GM12878 (cell line): ENCODE results near the gene ARHGAP12. TPM values are rescaled to one million over a fixed set of nuclear protein-coding genes. Genes with fewer than 3 reads are reported as not detected.

Experiments used
- ATAC-seq: fragments of 200-7000 bp; cut with Tn5 transposase; 3 replicates; pipeline ENCODE4 v1.9.1; 2020; ENCODE audit warnings: mild to moderate bottlenecking, moderate library complexity
- BruUV-seq: library from RNA; stranded (reverse); fragments of 400-500 nt; replicated peaks from 2 replicates; lab custom pipeline; 2021; lab: Mats Ljungman, UMichigan
- CTCF ChIA-PET: fragments of 300-600 bp; sonication (Branson Sonifier 250); formaldehyde crosslinking; extraction: SDS; loops from one replicate; lab custom pipeline; 2021; ENCODE audit warnings: inconsistent platforms; lab: Yijun Ruan, JAX
- POLR2A ChIA-PET: fragments of 350-600 bp; formaldehyde crosslinking; extraction: SDS; loops from one replicate; lab custom pipeline; 2021; ENCODE audit warnings: inconsistent platforms; lab: Charles Lee
- RAD21 ChIA-PET: fragments of 300-600 bp; sonication (Branson Sonifier 250); formaldehyde crosslinking; loops from one replicate; lab custom pipeline; 2023; ENCODE audit warnings: antibody characterized with exemption; ENCODE audit not compliant: unreplicated experiment; lab: Charles Lee
- SMC1A ChIA-PET: fragments of 300-600 bp; sonication (Branson Sonifier 250); formaldehyde crosslinking; loops from one replicate; lab custom pipeline; 2023; ENCODE audit not compliant: unreplicated experiment, uncharacterized antibody; lab: Charles Lee
- DNase-seq: peaks from one replicate; pipeline ENCODE4 v3.0.0-alpha.2; 2011; ENCODE audit warnings: low read depth, low spot score
- FAIRE-seq: peaks from 3 replicates; lab custom pipeline; 2011; peaks lifted over from hg19 to GRCh38; lab: Jason Lieb, UNC
- H2AFZ ChIP-seq: 2 replicates; pipeline ENCODE4 v1.6.0; 2011; ENCODE audit warnings: low read depth, low read length, control low read depth; ENCODE audit not compliant: control insufficient read depth
- H3K27ac ChIP-seq: 2 replicates; pipeline ENCODE4 v1.5.1; 2011; ENCODE audit warnings: control low read depth; ENCODE audit not compliant: control insufficient read depth, insufficient read depth
- H3K27me3 ChIP-seq, 2 experiments: replicated peaks in 1 of 2; 2 replicates each; pipeline versions ENCODE4 v1.6.0 to v1.6.1; 2011; ENCODE audit warnings: low read length in 1 of 2; ENCODE audit not compliant: control insufficient read depth in 2 of 2, insufficient read depth in 2 of 2
- H3K36me3 ChIP-seq, 2 experiments: 2 replicates each; pipeline ENCODE4 v1.5.1; 2011; ENCODE audit warnings: low read length in 1 of 2; ENCODE audit not compliant: control insufficient read depth in 2 of 2, insufficient read depth in 2 of 2
- H3K4me1 ChIP-seq: 2 replicates; pipeline ENCODE4 v1.6.1; 2011; ENCODE audit warnings: mild to moderate bottlenecking, low read length, moderate library complexity, mixed read lengths; ENCODE audit not compliant: control insufficient read depth, insufficient read depth
- H3K4me2 ChIP-seq: 2 replicates; pipeline ENCODE4 v1.6.0; 2011; ENCODE audit warnings: control low read depth; ENCODE audit not compliant: control insufficient read depth, insufficient read depth
- H3K4me3 ChIP-seq: fragments of 200-600 bp; sonication (generic); 2 replicates; pipeline ENCODE4 v1.5.1; 2016
- H3K79me2 ChIP-seq: 2 replicates; pipeline ENCODE4 v1.6.0; 2011; ENCODE audit warnings: low read length; ENCODE audit not compliant: control insufficient read depth, insufficient read depth
- H3K9ac ChIP-seq: 2 replicates; pipeline ENCODE4 v1.8.0; 2011; ENCODE audit warnings: low read length, control low read depth, mixed read lengths; ENCODE audit not compliant: control insufficient read depth, insufficient read depth
- H3K9me3 ChIP-seq: replicated peaks from 3 replicates; pipeline ENCODE4 v1.5.1; 2011; ENCODE audit warnings: mild to moderate bottlenecking, low read length; ENCODE audit not compliant: control insufficient read depth, insufficient read depth
- H4K20me1 ChIP-seq: 2 replicates; pipeline ENCODE4 v1.6.0; 2011; ENCODE audit not compliant: control insufficient read depth, insufficient read depth
- BMI1 ChIP-seq: fragments of 450-650 bp; IDR thresholded peaks from 2 replicates; pipeline ENCODE4 v1.6.1; 2016; ENCODE audit warnings: mild to moderate bottlenecking, moderate library complexity, borderline replicate concordance
- SREBF1 ChIP-seq: IDR thresholded peaks from 2 replicates; pipeline ENCODE4 v1.6.1; 2012; ENCODE audit warnings: mild to moderate bottlenecking, low read length
- WGBS: methylation state at CpG from one replicate; pipeline ENCODE4 v1.1.6; 2016; ENCODE audit warnings: low lambda C conversion rate; ENCODE audit not compliant: insufficient replicate concordance, insufficient coverage; ENCODE audit errors: missing lambda C conversion rate; 5-methylcytosine and 5-hydroxymethylcytosine counted together
- in situ Hi-C: fragments of 300-500 bp; cut with MboI; formaldehyde crosslinking; loops from 9 replicates; pipeline ENCODE4 v1.14.3; 2018; ENCODE audit warnings: mixed read lengths
- intact Hi-C: fragments of 100-400 bp; cut with micrococcal nuclease; formaldehyde crosslinking; loops from one replicate; pipeline ENCODE4 v1.14.2; 2022; ENCODE audit not compliant: unreplicated experiment
- polyA plus RNA-seq, 11 experiments: library from polyadenylated mRNA; depleted of rRNA in 4 of 11; unstranded in 6 of 11; stranded (reverse) in 5 of 11; fragments of >200 nt; fragmentation: Nextera tagmentation in 4 of 11; fragmentation: Illumina TruSeq in 1 of 11; extraction: Ambion mirVana in 4 of 11; extraction: Trizol in 1 of 11; gene quantifications; 1 replicate in 1 of 11; 2 replicates in 10 of 11; pipeline versions ENCODE4 v1.2.1 to v1.2.3, GENCODE V29; 2011 to 2016; ENCODE audit warnings: inconsistent platforms in 2 of 11, missing spikeins in 2 of 11, low read depth in 1 of 11
- total RNA-seq, 4 experiments: library from RNA; depleted of rRNA in 3 of 4; stranded (reverse); fragments of >200 nt in 3 of 4; fragmentation: Illumina TruSeq in 1 of 4; extraction: Trizol in 1 of 4; gene quantifications; 2 replicates each; pipeline versions ENCODE4 v1.2.1 to v1.2.3, GENCODE V29; 2013 to 2021
- TF ChIP-seq, protein P1 (sequence below): fragments of 150-350 bp; IDR thresholded peaks from 2 replicates; pipeline ENCODE4 v1.6.1; 2014; ENCODE audit warnings: mild to moderate bottlenecking, low read depth, low read length
- TF ChIP-seq, protein P2 (sequence below): IDR thresholded peaks from 2 replicates; pipeline ENCODE4 v1.6.1; 2012; ENCODE audit warnings: improper control_type of control experiment, low read depth, low read length; ENCODE audit not compliant: insufficient replicate concordance

Gene ARHGAP12
- total and polyA plus RNA-seq, 10 of the 15 experiments (the other 5 are each of a cell fraction or from before 2014, with no cell fraction given): 5.4 to 15.6 (median 8.5) TPM

DNA sequence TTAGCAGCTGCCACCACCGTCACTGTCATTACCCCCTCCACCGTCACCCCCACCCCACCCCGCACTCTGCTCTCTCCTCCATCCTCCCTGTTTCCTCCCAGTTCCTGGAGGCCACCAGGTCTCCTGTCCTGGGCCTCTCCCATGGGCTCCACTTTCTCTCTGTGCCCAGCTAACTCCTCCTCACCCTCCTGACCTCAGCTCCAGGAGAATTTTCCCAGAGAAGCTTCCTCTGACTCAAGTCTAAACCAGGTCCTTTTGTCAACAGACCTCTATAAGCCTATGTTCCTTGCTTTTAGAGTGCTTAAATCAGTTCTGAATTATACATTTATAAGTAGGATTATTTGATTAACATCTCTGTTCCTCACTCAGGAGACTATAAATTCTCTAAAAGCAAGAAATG, 150.0 kb downstream of the ARHGAP12 start:
- Histone ChIP-seq H4K20me1 (no peaks in the 10 kb centered on the region), H2AFZ (no peak overlapping the region), H3K79me2 (no peaks in the 10 kb centered on the region), H3K9ac (no peak overlapping the region), H3K4me3 (no peak overlapping the region), H3K27me3 (no peaks in the 10 kb centered on the region; a peak in 1 of 4 replicates), H3K4me1 (no peaks in the 10 kb centered on the region), H3K4me2 (no peak overlapping the region), H3K27ac (no peak overlapping the region), H3K36me3 (no peaks in the 10 kb centered on the region), H3K9me3 (peaks cover 3% of the 10 kb centered on the region; the same call in 2 of the 3 replicates)
- intact Hi-C loops: loop anchor here (10.0 kb wide), 1 partner anchor 244 kb away; no protein-coding TSS in a partner anchor
- BruUV-seq: no TSS peak
- no peak for ATAC-seq
- ChIA-PET SMC1A (interaction anchor here (0.6 to 0.9 kb wide), 2 partner anchors 16 to 753 kb away, joined by 3 read pairs; no protein-coding TSS in a partner anchor), CTCF (interaction anchor here (2.0 kb wide), 1 partner anchor 8 kb away, joined by 9 read pairs; no protein-coding TSS in a partner anchor), RAD21 (no interaction called here), POLR2A (interaction anchor here (0.6 kb wide), 1 partner anchor 49 kb away, joined by 4 read pairs; no protein-coding TSS in a partner anchor)
- no peak for DNase-seq
- FAIRE-seq: no peak
- no CpG with 5 or more reads among the region's 3 CpGs for WGBS
- TF ChIP-seq, protein P1, sequence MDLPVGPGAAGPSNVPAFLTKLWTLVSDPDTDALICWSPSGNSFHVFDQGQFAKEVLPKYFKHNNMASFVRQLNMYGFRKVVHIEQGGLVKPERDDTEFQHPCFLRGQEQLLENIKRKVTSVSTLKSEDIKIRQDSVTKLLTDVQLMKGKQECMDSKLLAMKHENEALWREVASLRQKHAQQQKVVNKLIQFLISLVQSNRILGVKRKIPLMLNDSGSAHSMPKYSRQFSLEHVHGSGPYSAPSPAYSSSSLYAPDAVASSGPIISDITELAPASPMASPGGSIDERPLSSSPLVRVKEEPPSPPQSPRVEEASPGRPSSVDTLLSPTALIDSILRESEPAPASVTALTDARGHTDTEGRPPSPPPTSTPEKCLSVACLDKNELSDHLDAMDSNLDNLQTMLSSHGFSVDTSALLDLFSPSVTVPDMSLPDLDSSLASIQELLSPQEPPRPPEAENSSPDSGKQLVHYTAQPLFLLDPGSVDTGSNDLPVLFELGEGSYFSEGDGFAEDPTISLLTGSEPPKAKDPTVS: no peak
- TF ChIP-seq BMI1 (no peak), SREBF1 (no peak)
- TF ChIP-seq, protein P2, sequence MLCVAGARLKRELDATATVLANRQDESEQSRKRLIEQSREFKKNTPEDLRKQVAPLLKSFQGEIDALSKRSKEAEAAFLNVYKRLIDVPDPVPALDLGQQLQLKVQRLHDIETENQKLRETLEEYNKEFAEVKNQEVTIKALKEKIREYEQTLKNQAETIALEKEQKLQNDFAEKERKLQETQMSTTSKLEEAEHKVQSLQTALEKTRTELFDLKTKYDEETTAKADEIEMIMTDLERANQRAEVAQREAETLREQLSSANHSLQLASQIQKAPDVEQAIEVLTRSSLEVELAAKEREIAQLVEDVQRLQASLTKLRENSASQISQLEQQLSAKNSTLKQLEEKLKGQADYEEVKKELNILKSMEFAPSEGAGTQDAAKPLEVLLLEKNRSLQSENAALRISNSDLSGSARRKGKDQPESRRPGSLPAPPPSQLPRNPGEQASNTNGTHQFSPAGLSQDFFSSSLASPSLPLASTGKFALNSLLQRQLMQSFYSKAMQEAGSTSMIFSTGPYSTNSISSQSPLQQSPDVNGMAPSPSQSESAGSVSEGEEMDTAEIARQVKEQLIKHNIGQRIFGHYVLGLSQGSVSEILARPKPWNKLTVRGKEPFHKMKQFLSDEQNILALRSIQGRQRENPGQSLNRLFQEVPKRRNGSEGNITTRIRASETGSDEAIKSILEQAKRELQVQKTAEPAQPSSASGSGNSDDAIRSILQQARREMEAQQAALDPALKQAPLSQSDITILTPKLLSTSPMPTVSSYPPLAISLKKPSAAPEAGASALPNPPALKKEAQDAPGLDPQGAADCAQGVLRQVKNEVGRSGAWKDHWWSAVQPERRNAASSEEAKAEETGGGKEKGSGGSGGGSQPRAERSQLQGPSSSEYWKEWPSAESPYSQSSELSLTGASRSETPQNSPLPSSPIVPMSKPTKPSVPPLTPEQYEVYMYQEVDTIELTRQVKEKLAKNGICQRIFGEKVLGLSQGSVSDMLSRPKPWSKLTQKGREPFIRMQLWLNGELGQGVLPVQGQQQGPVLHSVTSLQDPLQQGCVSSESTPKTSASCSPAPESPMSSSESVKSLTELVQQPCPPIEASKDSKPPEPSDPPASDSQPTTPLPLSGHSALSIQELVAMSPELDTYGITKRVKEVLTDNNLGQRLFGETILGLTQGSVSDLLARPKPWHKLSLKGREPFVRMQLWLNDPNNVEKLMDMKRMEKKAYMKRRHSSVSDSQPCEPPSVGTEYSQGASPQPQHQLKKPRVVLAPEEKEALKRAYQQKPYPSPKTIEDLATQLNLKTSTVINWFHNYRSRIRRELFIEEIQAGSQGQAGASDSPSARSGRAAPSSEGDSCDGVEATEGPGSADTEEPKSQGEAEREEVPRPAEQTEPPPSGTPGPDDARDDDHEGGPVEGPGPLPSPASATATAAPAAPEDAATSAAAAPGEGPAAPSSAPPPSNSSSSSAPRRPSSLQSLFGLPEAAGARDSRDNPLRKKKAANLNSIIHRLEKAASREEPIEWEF: no peak
- in situ Hi-C loops: no loop called here
